HepG2 (cell line): ENCODE results near the gene CNTROB. TPM values are rescaled to one million over a fixed set of nuclear protein-coding genes. Genes with fewer than 3 reads are reported as not detected.

Experiments used
- CC2D1A ChIP-seq: sonication (generic); formaldehyde crosslinking; IDR thresholded peaks from 2 replicates; pipeline ENCODE4 v1.8.1; 2023; ENCODE audit warnings: mild to moderate bottlenecking, missing genetic modification reagents
- CEBPZ ChIP-seq: IDR thresholded peaks from 2 replicates; pipeline ENCODE4 v1.6.1; 2012; ENCODE audit warnings: low read length, improper control_type of control experiment
- NR1H2 ChIP-seq: sonication (generic); formaldehyde crosslinking; IDR thresholded peaks from 2 replicates; pipeline ENCODE4 v1.8.1; 2022; ENCODE audit warnings: low read depth, missing genetic modification reagents, borderline replicate concordance
- REPIN1 ChIP-seq: sonication (generic); formaldehyde crosslinking; IDR thresholded peaks from 2 replicates; pipeline ENCODE4 v1.8.0; 2022; ENCODE audit warnings: missing genetic modification reagents, low read depth, mild to moderate bottlenecking, borderline replicate concordance
- SNAPC4 ChIP-seq: sonication (generic); formaldehyde crosslinking; IDR thresholded peaks from 2 replicates; pipeline ENCODE4 v1.4.0; 2020; ENCODE audit warnings: mild to moderate bottlenecking, missing genetic modification reagents
- TBL1XR1 ChIP-seq: fragments of 150-350 bp; IDR thresholded peaks from 2 replicates; pipeline ENCODE4 v1.6.1; 2014; ENCODE audit warnings: borderline replicate concordance, low read length; ENCODE audit not compliant: partially characterized antibody
- TFE3 ChIP-seq: IDR thresholded peaks from 2 replicates; pipeline ENCODE4 v1.6.1; 2016
- ZNF281 ChIP-seq: sonication (generic); formaldehyde crosslinking; IDR thresholded peaks from 2 replicates; pipeline ENCODE4 v1.4.0; 2020; ENCODE audit warnings: missing genetic modification reagents, borderline replicate concordance
- ZNF563 ChIP-seq: sonication (generic); formaldehyde crosslinking; IDR thresholded peaks from 2 replicates; pipeline ENCODE4 v1.8.0; 2022; ENCODE audit warnings: mild to moderate bottlenecking, moderate library complexity, missing genetic modification reagents
- ZNF572 ChIP-seq: sonication (generic); formaldehyde crosslinking; IDR thresholded peaks from 2 replicates; pipeline ENCODE4 v1.5.1; 2020; ENCODE audit warnings: mild to moderate bottlenecking, missing genetic modification reagents
- ZNF619 ChIP-seq: sonication (generic); formaldehyde crosslinking; IDR thresholded peaks from 2 replicates; pipeline ENCODE4 v1.4.0; 2020; ENCODE audit warnings: mild to moderate bottlenecking, missing genetic modification reagents
- ZNF816 ChIP-seq: sonication (generic); formaldehyde crosslinking; IDR thresholded peaks from 2 replicates; pipeline ENCODE4 v1.8.0; 2022; ENCODE audit warnings: missing genetic modification reagents, mild to moderate bottlenecking, borderline replicate concordance
- ZNF839 ChIP-seq: sonication (generic); formaldehyde crosslinking; IDR thresholded peaks from 2 replicates; pipeline ENCODE4 v1.4.0; 2020; ENCODE audit warnings: missing genetic modification reagents, mild to moderate bottlenecking, borderline replicate concordance
- polyA plus RNA-seq, 8 experiments: library from polyadenylated mRNA; depleted of rRNA in 3 of 8; stranded (reverse) in 7 of 8; unstranded in 1 of 8; fragments of >200 nt; fragmentation: Illumina TruSeq in 4 of 8; extraction: Trizol in 4 of 8; gene quantifications; 2 replicates each; pipeline versions ENCODE4 v1.2.1 to v1.2.3, GENCODE V29; 2011 to 2016; ENCODE audit warnings: low read depth in 4 of 8, missing spikeins in 1 of 8, mixed read lengths in 1 of 8; ENCODE audit not compliant: insufficient read depth in 1 of 8
- total RNA-seq, 5 experiments: library from RNA; depleted of rRNA; stranded (reverse); fragments of >200 nt; fragmentation: Illumina TruSeq; extraction: Trizol; gene quantifications; 2 replicates each; pipeline ENCODE4 v1.2.3, GENCODE V29; 2016; ENCODE audit warnings: low read depth in 1 of 5

The CNTROB gene
- total and polyA plus RNA-seq, 2 of the 13 experiments (the other 11 are each of a cell fraction or from before 2014, with no cell fraction given): 21.2 to 24.1 TPM

- TF ChIP-seq TFE3 (CRISPR knock-in tag) (no peak), ZNF281 (CRISPR knock-in tag) (0 out of 2 replicates have a peak, but pooled peaks have one; percentile 16), ZNF816 (CRISPR knock-in tag) (no peak), TBL1XR1 (no peak), CC2D1A (CRISPR knock-in tag) (no peak), SNAPC4 (0 out of 2 replicates have a peak, but pooled peaks have one; percentile 6), CEBPZ (no peak), NR1H2 (CRISPR knock-in tag) (no peak), ZNF572 (no peak), ZNF619 (CRISPR knock-in tag) (peak; percentile 67; the same call in 1 of the 2 replicates), REPIN1 (CRISPR knock-in tag) (no peak), ZNF839 (CRISPR knock-in tag) (0 out of 2 replicates have a peak, but pooled peaks have one; percentile 58), ZNF563 (no peak)
These were observed 43.7 kb upstream of the CNTROB start, which contains the start of gene CHD3 (continued) for GRCh38 chr17:7888184-7888920.
